Right cardiac atrium (tissue), 5 donors: ENCODE results near the gene PCBP3. TPM values are rescaled to one million over a fixed set of nuclear protein-coding genes. Genes with fewer than 3 reads are reported as not detected.
A peak's percentile ranks its signal among the peaks of the same experiment; 100 is the strongest.
"Not testable (repeated sequence)": the region's sequence is repeated elsewhere in the genome, so short reads cannot be mapped to it uniquely, and the experiment has no call there.

Experiments
- ATAC-seq, 2 donors: fragments of 200-7000 bp; cut with Tn5 transposase; one replicate each; pipeline versions ENCODE4 v1.8.0 to v1.9.1; 2020; ENCODE audit warnings: moderate library complexity in 2 of 2, mild to moderate bottlenecking in 1 of 2
- DNase-seq, 3 donors: peaks; one replicate each; pipeline ENCODE4 v3.0.0-alpha.2; 2020
- H3K27ac ChIP-seq: one replicate; pipeline ENCODE4 v1.5.1; 2013; ENCODE audit warnings: mild to moderate bottlenecking, low read length, control low read depth, moderate library complexity
- H3K27me3 ChIP-seq: one replicate; pipeline ENCODE4 v1.6.1; 2013; ENCODE audit not compliant: control insufficient read depth, insufficient read depth
- H3K4me1 ChIP-seq: one replicate; pipeline ENCODE4 v1.6.1; 2013; ENCODE audit warnings: low read length; ENCODE audit not compliant: control insufficient read depth, insufficient read depth
- H3K4me3 ChIP-seq: one replicate; pipeline ENCODE4 v1.5.1; 2013; ENCODE audit warnings: low read length, control low read depth
- H3K9me3 ChIP-seq: one replicate; pipeline ENCODE4 v1.6.1; 2013; ENCODE audit warnings: low read length; ENCODE audit not compliant: control insufficient read depth
- WGBS: extraction: QIAGEN DNeasy Blood & Tissue Kit; methylation state at CpG from one replicate; pipeline ENCODE4 v1.1.7; 2013; 5-methylcytosine and 5-hydroxymethylcytosine counted together
- intact Hi-C, 4 donors: fragments of 100-400 bp; cut with DNase I; formaldehyde crosslinking; loops; one replicate each; pipeline versions ENCODE4 v1.11.0 to v1.14.0; 2022 to 2023
- polyA plus RNA-seq: library from polyadenylated mRNA; stranded (reverse); fragments of 200-250 nt; gene quantifications from one replicate; pipeline ENCODE4 v1.2.3, GENCODE V29; 2013
- total RNA-seq, 4 donors: library from RNA; stranded (reverse); fragmentation: NEBNext Ultra II Directional; extraction: Animal tissue kit (Norgen Biotek cat#: 25700); gene quantifications; one replicate each; pipeline ENCODE4 v1.2.1, GENCODE V29; 2021
- donor health status: healthy with polysubstance abuse.
- donor health status: DM: no; HTN: yes; CAD: no.
- donor health status: DM: no; HTN: no; CAD: no.
- donor health status: DM: no; HTN: yes; CAD: no; lungs with severe emphysema.
- donor health status: DM: yes; HTN: yes; CAD: no.

PCBP3 gene
- total and polyA plus RNA-seq, 5 donors: 1.2 to 4.9 (median 3.4) TPM

DNA sequence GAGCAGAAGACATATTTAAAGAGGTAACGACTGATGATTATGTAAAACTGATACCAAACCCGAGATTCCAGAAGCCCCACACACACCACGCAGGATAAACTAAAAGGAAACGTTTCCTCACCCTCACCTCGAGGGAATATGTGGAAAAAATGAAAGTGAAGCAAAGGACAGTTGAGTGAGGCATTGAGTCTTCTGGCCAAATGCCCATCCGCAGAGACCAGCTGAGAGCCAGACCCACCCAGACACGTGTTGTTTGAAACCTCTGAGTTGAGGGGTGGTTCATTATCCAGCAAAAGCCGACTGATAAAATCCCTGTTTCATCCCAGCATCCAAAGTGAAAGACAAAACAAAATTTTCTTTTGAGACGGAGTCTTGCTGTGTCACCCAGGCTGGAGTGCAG is 29.6 kb upstream of the PCBP3 start:
- no peaks in the 10 kb centered on the region for H3K9me3 ChIP-seq
- H3K27me3 ChIP-seq: no peaks in the 10 kb centered on the region
- ATAC-seq: no peak
- DNase-seq: no peak
- no peak overlapping the region for H3K27ac ChIP-seq
- H3K4me1 ChIP-seq: no peaks in the 10 kb centered on the region
- 47% methylated on average over 9 of the region's 9 CpGs for WGBS
- H3K4me3 ChIP-seq: no peak overlapping the region
- intact Hi-C loops: no loop called here

DNA sequence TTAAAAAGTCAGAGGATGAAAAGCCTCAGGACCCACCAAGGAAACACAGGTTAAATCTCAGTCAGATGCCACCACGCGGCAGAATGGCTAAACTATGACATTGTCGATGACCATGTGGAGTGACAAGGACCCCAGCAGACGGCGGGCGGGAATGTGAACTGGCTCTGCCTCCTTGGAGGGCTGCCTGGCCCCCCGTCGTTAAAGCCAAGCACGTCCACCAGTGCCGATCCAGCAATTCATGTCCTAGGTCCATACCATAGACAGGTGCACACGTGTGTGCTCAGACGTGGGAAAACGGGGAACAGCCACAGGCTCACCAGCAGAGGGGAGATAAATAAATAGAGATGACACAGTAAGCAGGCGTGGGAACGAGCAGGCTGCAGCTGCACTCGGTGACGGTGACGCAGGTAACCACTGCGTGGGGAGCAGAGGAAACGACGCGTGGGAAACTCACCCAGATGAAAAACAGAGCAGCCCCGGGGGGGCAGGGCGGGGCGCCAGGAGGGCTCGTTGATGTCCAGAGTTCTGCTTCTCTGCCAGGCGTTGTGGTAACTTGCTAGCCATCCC is 28.3 kb upstream of the PCBP3 start:
- H3K9me3 ChIP-seq: peaks cover 1% of the 10 kb centered on the region
- DNase-seq (peak in 1 of 3 donors; percentile 40), ATAC-seq (no peak)
- no peak overlapping the region for H3K4me3 ChIP-seq
- WGBS: 56% methylated on average over 27 of the region's 27 CpGs
- no peak overlapping the region for H3K27ac ChIP-seq
- intact Hi-C loops: no loop called here
- H3K27me3 ChIP-seq: no peaks in the 10 kb centered on the region
- H3K4me1 ChIP-seq: no peaks in the 10 kb centered on the region

DNA sequence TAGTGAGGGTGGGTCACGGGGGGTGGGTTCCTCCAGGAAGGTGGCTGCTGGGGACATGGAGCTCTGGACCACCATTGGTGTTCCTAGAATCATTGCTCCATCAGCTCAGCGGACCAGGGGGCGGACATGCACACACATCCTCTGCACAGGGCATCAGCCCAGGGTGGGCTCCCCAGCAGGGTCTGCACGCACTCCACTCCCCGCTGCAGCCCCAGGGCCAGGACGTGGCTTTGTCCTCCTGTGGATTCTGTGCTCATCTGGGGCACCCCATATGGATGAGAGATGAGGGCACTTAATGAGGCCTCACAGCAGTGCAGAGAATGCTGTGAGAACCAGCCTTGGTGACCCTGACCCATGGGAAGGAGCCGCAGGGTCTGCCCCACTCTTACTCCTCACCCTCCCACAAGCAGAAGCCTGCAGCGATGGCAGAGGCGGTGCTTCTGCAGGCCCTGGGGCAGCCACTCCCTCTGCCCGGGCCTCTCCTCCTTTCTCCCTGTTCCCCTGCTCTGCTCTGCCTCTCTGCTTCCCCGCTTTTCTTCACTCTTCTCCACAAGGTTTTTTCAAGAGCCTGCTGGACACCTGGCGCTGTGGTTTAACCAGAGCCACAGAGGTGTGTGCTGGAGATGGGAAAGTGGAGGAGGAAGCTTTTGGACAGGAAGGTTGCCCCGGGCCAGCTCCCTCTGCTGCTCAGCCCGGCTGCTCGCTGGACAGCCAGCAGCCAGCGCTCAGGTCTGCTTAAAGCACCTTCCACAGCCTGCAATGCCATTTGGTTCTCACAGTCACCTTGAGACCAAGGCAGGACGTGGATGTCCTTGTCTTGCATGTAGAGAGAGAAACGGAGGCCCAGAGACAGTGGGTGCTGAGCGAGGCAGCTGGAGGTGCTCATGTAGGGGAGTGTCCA is 26.3 kb upstream of the PCBP3 start:
- Histone ChIP-seq H3K4me1 (no peaks in the 10 kb centered on the region), H3K27me3 (no peaks in the 10 kb centered on the region), H3K4me3 (no peak overlapping the region), H3K27ac (no peak overlapping the region), H3K9me3 (peaks cover 1% of the 10 kb centered on the region)
- ATAC-seq (peak in 1 of 2 donors; percentile 14), DNase-seq (no peak)
- intact Hi-C loops: no loop called here
- 60% methylated on average over 19 of the region's 19 CpGs for WGBS

DNA sequence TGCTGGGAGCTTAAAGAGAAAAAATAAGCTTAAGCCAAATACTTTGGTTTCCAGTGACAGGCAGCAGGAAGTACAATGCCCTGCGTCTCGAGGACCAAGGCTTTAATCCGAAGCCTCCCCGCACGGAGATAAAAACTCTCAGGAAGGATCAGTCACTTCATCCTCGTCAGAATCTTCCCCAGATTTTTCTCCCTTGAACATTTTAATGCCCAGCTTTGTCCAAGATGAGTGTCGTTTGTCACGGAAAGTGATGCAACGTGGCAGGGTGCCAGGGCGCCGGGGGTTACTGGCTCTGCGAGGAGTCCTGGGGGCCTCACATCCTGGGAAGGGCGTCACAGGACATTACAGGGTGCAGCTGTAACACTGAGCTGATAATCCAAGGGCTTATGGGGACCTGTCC is 25.2 kb upstream of the PCBP3 start:
- WGBS: 19% methylated on average over 13 of the region's 13 CpGs
- Histone ChIP-seq H3K27me3 (no peaks in the 10 kb centered on the region), H3K9me3 (peaks cover 1% of the 10 kb centered on the region), H3K4me1 (no peaks in the 10 kb centered on the region), H3K27ac (no peak overlapping the region), H3K4me3 (no peak overlapping the region)
- DNase-seq: peak in 1 of 3 donors; percentile 45
- ATAC-seq: no peak
- intact Hi-C loops: no loop called here

DNA sequence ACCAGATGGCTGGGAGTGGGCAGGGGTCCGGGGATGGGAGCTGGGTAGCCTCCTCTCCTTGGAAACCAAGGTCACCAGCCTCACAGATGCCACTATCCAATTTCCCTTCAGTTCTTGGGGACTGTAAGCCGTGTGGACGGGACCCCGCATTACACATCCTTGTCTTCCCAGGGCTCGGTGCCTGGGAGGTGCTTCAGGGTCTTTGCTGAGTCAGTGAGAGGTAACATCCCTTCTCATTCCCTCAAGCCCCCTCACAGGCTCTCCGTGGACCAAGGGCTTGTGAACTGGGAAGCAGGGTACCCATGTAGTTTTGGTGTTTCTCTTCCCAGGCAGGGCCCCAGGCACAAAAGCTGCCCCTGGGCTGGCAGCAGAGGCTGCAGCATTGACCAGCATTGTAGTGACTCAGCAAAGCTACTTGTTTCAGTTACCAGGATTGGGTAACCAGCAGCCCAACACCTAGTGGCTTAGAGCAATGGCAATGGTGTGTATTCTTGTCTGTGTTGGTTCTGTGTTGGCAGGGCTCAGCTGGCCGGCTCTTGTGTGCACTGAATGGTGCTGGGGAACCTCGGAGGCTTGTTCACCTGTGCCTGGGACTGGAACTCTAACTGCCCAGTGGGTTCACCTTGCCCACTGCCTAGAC is 24.6 kb upstream of the PCBP3 start:
- Histone ChIP-seq H3K27me3 (no peaks in the 10 kb centered on the region), H3K27ac (no peak overlapping the region), H3K4me1 (no peaks in the 10 kb centered on the region), H3K4me3 (no peak overlapping the region), H3K9me3 (peaks cover 1% of the 10 kb centered on the region)
- WGBS: 90% methylated on average over 8 of the region's 8 CpGs
- no peak for ATAC-seq
- intact Hi-C loops: no loop called here
- DNase-seq: no peak

DNA sequence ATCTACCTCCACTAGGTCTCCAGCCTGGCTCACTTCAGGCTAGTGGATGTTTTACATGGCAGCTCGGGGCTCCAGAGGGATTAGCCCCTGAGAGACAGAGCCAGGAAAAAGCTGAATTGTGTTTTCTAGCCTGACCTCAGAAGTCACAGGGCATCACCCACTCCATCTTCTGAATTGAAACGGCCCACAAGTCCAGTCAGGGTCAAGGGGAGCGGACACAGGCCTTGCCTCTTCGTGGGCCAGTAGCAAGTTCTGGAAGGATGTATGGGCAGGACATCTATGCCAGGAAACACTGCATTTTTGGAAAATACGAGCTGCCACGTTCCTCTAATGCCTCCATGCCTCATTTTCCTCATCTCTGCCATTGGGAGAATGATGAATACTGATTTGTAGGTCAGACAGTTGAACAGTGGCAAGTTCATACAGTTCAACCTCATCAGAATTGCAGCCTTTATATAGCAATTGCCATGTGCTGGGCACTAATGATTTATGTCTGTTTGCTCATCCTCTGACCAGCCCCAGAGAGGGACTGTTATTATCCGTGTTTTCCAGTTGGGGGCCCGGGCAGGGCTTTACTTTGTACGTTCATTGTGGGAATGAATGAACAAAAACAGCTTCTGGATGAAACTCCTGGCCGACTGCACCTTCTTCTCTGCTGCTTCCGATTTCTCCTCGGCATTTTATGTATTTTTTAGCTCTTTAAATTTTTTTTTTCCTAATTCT is 23.2 kb upstream of the PCBP3 start:
- intact Hi-C loops: no loop called here
- no peak overlapping the region for H3K4me3 ChIP-seq
- peaks cover 1% of the 10 kb centered on the region for H3K9me3 ChIP-seq
- H3K27ac ChIP-seq: no peak overlapping the region
- ATAC-seq: no peak
- WGBS: 67% methylated on average over 12 of the region's 12 CpGs
- H3K4me1 ChIP-seq: no peaks in the 10 kb centered on the region
- H3K27me3 ChIP-seq: no peaks in the 10 kb centered on the region
- no peak for DNase-seq

DNA sequence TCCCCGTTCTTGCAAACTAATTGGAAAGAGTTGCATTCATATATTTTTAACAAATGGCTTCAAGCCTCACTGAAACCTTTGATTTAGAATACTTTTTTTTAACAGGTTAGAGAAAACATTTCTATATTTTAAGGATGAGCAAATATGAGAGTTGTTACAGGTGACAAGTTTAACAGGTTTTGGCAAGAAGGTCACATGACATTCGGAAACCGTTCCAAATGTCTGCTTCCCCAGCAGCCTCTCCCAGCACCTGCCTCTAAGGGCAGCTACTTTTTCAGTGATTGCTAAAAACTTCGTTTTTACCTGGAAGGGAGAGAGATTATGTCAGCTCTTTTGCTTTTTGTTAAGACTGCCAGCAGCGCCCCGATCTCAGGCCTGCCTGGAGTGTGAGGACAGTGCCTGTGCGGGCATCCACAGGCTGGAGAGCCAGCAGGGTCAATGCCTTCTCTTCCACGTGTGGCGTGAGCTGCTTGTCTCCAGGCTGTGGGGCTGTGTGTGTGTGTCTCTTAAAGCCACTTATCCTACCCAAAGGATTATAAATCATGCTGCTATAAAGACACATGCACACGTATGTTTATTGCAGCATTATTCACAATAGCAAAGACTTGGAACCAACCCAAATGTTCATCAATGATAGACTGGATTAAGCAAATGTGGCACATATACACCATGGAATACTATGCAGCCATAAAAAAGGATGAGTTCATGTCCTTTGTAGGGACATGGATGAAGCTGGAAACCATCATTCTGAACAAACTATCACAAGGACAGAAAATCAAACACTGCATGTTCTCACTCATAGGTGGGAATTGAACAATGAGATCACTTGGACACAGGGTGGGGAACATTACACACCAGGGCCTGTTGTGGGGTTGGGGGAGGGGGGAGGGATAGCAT is 21.8 kb upstream of the PCBP3 start:
- H3K9me3 ChIP-seq, H3K4me3 ChIP-seq, ATAC-seq, H3K27me3 ChIP-seq, H3K4me1 ChIP-seq, intact Hi-C loops, H3K27ac ChIP-seq, DNase-seq: not testable (repeated sequence)
- 75% methylated on average over 10 of the region's 10 CpGs for WGBS

DNA sequence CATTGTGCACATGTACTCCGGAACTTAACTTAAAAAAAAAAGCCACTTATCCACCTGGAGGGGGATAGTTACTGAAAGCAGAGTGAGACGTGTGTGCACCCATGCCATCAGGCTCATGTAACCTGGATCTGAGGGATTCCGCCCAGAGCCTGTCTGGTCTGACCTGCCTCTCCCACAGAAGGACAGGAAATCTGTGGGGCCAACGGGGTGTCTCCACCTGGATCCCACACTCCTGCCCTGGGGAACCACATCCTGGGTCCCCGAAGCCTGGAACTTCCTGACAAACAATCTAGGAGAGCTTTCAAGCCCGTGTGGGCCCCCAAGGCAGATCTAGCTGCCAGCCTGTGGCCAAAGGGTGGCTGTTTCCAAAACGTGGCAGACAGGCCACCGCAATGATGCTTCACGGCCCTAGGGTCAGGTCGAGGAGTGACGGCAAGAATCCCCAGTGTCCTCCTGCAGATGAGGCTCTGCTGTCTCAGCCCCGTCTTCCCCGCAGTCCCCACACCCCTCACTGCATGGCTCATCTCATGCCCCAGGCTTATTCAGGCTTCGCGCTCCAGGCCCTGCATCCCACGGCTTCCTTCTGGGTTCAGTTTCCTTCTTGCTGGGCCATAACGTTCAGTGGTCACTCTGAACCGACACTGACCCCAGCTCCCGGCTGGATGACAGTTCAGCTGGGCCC is 21.0 kb upstream of the PCBP3 start:
- ATAC-seq (no peak), DNase-seq (no peak)
- H3K4me3 ChIP-seq: no peak overlapping the region
- no peaks in the 10 kb centered on the region for H3K4me1 ChIP-seq
- intact Hi-C loops: no loop called here
- peaks cover 1% of the 10 kb centered on the region for H3K9me3 ChIP-seq
- H3K27me3 ChIP-seq: no peaks in the 10 kb centered on the region
- WGBS: 69% methylated on average over 19 of the region's 19 CpGs
- no peak overlapping the region for H3K27ac ChIP-seq

DNA sequence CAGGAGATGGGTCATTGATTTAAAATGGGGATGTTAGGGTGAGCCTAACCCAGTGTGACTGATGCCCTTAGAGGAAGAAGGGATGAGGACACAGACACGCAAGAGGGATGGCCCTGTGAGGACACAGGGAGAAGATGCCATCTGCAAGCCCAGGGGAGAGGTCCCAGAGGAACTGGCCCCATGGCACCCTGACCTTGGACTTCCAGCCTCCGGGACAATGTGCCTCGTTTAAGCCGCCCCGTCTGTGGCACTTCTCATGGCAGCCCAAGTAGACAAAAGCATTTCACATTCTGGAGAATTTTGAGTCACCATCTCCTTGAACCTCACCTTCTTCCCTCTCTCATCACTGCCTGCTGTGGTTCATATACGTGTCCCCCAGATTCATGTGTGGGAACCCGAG is 20.1 kb upstream of the PCBP3 start:
- no peaks in the 10 kb centered on the region for H3K4me1 ChIP-seq
- no peak for DNase-seq
- H3K9me3 ChIP-seq: peaks cover 1% of the 10 kb centered on the region
- 73% methylated on average over 7 of the region's 7 CpGs for WGBS
- intact Hi-C loops: no loop called here
- H3K27me3 ChIP-seq: no peaks in the 10 kb centered on the region
- no peak for ATAC-seq
- no peak overlapping the region for H3K4me3 ChIP-seq
- H3K27ac ChIP-seq: no peak overlapping the region

DNA sequence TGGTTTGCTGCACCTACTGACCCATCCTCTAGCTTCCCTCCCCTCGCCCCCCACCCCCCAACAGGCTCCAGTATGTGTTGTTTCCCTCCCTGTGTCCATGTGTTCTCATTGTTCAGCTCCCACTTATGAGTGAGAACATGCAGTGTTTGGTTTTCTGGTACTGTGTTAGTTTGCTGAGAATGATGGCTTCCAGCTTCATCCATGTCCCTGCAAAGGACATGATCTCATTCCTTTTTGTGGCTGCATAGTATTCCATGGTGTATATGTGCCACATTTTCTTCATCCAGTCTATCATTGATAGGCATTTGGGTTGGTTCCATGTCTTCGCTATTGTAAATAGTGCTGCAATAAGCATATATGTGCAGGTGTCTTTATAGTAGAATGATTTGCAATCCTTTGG is 17.4 kb upstream of the PCBP3 start:
- H3K27ac ChIP-seq, H3K4me3 ChIP-seq, ATAC-seq, DNase-seq, H3K27me3 ChIP-seq, H3K4me1 ChIP-seq, intact Hi-C loops, H3K9me3 ChIP-seq: not testable (repeated sequence)
- 74% methylated on average over 2 of the region's 2 CpGs for WGBS
